Medulla oblongata (tissue), 1 donor: ENCODE results near the gene NRXN3.
A peak's percentile ranks its signal among the peaks of the same experiment; 100 is the strongest.

Experiments used
- DNase-seq: peaks from one replicate; pipeline ENCODE4 v3.0.0-alpha.2; 2015; ENCODE audit errors: extremely low spot score

The NRXN3 gene

DNA sequence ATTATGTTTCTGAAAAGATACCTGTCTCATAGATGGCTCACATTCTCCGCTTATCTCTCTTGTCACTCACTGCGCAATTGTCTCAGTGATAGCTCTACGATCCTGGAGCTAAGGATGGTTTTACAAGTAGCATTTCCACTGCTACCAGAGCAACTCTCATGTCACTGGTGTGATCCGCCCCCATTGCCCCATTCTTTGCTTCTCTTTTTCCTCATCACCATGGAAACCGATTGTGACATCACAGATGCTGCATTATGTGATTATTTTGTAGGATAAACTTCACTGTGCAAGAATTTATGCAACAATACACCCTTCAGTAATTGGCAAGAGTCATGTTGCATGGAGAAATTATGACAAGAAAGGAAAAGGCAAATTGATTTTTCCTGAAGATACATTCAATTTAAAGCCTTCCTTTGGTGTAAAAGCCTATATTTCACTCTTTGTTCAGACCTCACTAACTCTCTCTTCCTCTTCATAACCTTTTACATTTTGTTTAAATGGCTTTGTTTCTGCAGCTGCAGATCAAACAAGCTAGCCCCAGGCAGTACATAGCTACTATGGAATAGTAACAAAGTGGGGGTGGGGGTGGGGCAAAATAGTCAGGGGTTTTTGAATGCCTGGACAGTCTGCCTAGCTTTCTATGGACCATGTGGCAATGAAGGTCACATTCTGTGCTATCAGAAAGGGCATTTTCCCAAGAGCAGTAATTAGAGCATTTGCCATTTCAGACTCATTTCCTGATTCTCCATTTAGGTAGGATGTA lies 539.8 kb downstream of the NRXN3 start:
- DNase-seq: no peak

DNA sequence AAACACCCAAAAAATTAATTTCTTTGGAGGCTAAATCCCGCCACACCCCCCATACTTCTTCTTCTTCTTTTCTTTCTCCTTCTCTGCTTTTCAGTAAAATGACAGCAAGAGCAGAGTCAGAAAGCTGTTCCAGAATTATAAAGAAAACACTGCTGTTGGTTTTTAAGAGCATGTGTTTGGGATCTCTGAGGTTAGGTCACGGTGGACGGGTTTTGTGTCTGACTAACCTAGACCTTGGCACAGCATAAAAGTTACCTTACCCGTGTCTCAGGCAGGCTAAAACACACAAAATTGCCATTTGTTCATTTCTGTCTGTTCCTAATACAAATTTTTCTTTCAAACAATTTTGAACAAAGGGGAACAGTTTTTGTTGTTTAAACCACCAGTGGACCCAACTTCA lies 540.8 kb downstream of the NRXN3 start:
- no peak for DNase-seq

GRCh38 chr14:78713716-78714115 lies 543.5 kb downstream of the NRXN3 start:
- DNase-seq: no peak

GRCh38 chr14:78714711-78715110 lies 544.5 kb downstream of the NRXN3 start:
- DNase-seq: no peak

DNA sequence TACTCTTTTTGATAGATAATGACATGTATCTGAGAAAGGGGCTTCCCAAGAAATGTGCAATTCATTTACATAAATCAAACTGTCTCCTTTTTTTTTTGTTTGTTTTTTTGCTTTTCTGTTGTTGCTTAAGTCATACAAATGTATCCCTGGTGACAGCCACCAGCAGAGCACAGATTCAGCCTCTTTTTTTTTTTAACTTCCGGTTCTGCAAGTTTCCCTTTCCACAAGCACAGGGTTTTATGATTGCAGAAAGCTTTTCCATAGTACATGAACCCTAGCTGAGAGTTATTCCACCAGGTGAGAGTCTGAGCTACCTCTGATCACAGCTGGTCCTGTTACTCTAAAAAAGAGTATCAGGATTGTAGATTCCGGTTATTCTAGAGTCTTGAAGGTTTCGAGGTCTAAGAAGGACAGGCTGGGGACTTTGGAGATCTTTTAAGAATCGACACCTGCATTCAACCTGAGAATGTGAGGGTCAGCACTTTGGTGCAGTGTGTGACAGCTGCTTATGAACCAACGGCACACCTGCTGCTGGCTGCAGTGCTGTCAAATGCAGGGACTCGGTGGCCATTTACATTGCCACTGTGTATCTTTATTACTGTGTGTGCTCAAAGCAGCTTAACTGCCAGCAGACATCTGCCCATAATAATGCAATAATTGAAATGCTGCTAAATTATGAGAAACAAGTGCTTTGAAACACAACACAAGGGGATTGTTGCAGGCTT lies 551.7 kb downstream of the NRXN3 start:
- DNase-seq: no peak

- no peak for DNase-seq
Measured at GRCh38 chr14:78725086-78725485, 554.9 kb downstream of the NRXN3 start.

GRCh38 chr14:78737116-78737515 lies 566.9 kb downstream of the NRXN3 start:
- no peak for DNase-seq

GRCh38 chr14:78737601-78738000 lies 567.4 kb downstream of the NRXN3 start:
- no peak for DNase-seq

- DNase-seq: peak; percentile 18
Measured at GRCh38 chr14:78746086-78746595, 576.0 kb downstream of the NRXN3 start.

DNA sequence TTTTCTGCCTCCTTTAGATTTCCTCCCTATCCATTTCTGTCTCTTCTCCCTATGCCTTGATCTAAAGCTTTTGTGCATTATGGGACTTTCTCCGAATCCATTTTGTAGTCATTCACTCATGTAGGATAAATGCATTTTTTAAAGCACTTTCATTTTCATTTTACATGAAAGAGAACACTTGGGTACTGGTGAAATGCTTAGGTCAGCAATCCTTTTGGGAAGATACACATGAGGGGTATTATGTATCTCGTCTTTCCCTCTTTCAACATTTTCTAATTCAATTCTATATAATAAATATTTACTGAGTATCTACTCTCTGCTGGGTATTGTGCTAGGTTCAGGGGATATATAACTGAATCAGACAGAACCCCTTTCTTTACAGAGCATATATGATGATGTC lies 577.6 kb downstream of the NRXN3 start:
- DNase-seq: no peak

GRCh38 chr14:78752518-78753188 lies 582.5 kb downstream of the NRXN3 start:
- no peak for DNase-seq

DNA sequence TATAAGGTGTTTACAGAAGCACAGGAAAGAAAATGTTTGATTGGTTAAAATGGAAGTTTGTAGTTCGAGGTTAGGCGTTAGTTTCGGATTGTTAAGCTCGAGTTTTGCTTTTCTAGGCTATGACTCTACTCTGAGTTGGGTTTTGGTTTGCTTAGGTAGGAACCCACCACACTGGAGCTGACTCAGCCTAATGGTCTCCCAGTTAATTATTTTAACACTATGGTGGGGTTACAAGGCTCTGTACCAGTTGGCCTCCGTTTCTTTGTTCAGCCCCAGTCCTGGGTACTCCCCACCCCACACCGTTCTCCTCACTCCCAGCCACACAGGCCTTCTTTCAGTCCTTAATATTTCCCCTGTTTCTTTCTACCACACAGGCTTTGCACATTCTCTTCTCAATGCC lies 583.9 kb downstream of the NRXN3 start:
- no peak for DNase-seq

DNA sequence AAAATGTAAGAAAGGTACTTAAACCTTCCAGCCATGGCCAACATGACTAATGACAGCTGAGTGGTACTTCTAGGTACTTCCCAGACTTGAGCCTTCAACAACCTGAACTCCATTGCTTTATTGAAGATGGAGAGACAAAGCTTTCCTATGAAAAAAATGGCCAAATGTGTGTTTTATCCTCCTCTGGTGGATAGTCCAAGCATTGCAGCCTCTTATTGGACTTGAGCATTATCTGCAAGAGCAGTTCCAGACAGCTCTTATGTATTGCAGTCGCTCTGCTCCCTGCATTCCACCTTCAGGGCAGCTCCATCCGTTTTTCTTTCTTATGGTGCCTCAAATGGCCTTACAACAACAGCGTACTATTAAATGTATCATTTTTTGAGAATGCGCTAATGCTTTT lies 588.2 kb downstream of the NRXN3 start:
- DNase-seq: peak; percentile 63

GRCh38 chr14:78762331-78762730 lies 592.2 kb downstream of the NRXN3 start:
- no peak for DNase-seq

- no peak for DNase-seq
Measured at GRCh38 chr14:78763746-78764145, 593.6 kb downstream of the NRXN3 start.

- no peak for DNase-seq
Measured at GRCh38 chr14:78764240-78764639, 594.1 kb downstream of the NRXN3 start.

- DNase-seq: no peak
Measured at GRCh38 chr14:78764645-78765044, 594.5 kb downstream of the NRXN3 start.

DNA sequence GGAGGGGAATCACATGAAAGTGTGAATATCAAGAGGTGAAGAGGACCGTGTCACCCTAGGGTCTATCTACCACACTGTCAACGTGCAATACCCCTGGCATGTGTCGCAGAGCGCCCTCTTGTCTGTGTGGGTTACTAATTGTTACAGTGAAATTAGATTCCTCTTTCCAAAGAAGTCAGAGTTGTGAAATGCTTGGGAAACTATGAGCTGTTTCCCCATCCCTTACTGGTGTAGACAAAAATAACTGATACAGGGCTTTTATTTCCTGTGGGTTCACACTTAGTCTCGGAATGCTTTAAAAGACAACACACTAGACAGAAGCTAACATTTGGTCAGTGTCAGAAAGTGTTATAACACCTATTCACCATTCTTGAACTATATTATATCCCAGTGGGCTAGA lies 597.3 kb downstream of the NRXN3 start:
- no peak for DNase-seq

DNA sequence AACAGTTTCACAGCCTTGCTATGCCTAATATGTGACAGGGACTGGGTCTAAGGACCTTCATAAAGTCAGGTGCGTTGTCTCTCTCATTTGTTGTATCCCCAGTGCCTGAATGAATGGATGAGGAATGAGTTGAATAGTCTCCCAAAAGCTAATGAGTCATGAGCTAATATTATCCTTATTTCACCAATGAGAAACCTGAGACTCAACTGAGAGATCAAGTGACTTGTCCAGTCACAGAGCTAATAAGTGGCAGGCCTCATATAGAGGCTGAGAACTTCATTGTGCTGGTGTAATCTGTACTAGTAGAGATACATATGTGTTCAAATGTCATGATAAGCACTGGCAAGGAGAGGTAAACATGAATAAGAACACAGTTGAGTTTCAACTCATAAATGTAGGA lies 612.4 kb downstream of the NRXN3 start:
- DNase-seq: no peak

DNA sequence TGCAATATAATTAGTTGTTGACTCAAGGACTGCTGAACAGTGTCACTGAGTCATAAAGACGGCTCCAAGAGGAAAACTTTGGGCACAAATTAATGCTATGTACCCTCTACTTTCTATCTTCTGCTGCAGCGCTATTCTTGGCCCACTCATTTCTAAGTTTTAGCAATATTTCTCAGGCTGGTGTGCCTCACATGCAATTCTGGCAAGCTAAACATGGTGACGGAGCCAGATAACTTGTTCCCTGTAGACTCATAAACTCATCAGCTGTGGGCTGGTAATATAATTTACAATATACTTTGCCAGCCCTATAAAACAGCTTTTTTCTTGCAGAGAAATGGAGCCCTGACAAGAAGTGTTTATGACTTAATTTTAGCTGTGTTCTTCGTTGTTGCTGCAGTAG lies 615.1 kb downstream of the NRXN3 start:
- no peak for DNase-seq

- no peak for DNase-seq
Measured at GRCh38 chr14:78788467-78789360, 618.5 kb downstream of the NRXN3 start.

DNA sequence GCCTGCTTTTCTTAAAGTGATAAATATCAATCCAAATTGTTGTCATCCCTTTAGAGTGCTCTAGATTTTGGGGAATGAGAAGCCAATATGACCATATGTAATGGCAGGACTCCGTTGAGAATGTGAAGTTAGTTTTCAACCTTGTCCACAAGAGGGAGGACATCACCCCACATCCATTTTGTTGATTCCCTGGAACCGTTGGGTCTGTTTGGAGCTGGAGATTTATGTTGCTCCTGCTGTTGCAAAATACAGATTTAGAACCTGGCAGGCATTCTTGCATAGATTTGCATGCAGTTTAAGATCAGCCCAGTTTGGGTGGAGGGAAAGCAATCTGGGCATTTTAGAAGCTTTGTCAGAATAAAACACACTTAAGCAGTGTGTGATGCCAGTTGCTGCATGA lies 620.1 kb downstream of the NRXN3 start:
- no peak for DNase-seq
